Breast epithelium (tissue), 3 donors: ENCODE results near the gene FOXRED2.

Experiments
- POLR2A ChIP-seq: fragments of 450-650 bp; IDR thresholded peaks from one replicate; pipeline ENCODE4 v1.6.1; 2016; ENCODE audit warnings: antibody characterized with exemption, mild to moderate bottlenecking, moderate library complexity
- POLR2AphosphoS5 ChIP-seq, 3 donors: sonication (generic); formaldehyde crosslinking; IDR thresholded peaks; one replicate each; pipeline ENCODE4 v1.6.1; 2017; ENCODE audit warnings: antibody characterized with exemption in 3 of 3

- TF ChIP-seq POLR2AphosphoS5 (IDR thresholded peaks at IDR 0.05) (no peak), POLR2A (no peak)
Measured at GRCh38 chr22:36491155-36491554, 15.7 kb downstream of the FOXRED2 start.
